GM12891 (cell line): ENCODE measurements around the gene PSME3.
"Not testable (repeated sequence)": the region's sequence is repeated elsewhere in the genome, so short reads cannot be mapped to it uniquely, and the experiment has no call there.

ENCODE experiments used
- DNase-seq: peaks from one replicate; pipeline ENCODE4 v3.0.0; 2011; ENCODE audit warnings: low spot score; ENCODE audit not compliant: insufficient read length
- FAIRE-seq: peaks from 2 replicates; lab custom pipeline; 2011; peaks lifted over from hg19 to GRCh38; lab: Jason Lieb, UNC
- PAX5 ChIP-seq: IDR thresholded peaks from 2 replicates; pipeline ENCODE4 v1.6.1; 2011; ENCODE audit warnings: low read length, moderate library complexity, mild to moderate bottlenecking; ENCODE audit not compliant: insufficient read depth, severe bottlenecking
- POLR2A ChIP-seq: IDR thresholded peaks from 2 replicates; pipeline ENCODE4 v1.6.1; 2011; ENCODE audit warnings: low read depth, low read length, control low read depth
- POLR2AphosphoS5 ChIP-seq: IDR thresholded peaks from 2 replicates; pipeline ENCODE4 v1.6.1; 2011; ENCODE audit warnings: low read depth, low read length, control low read depth
- POU2F2 ChIP-seq: IDR thresholded peaks from 2 replicates; pipeline ENCODE4 v1.6.1; 2011; ENCODE audit warnings: low read depth, mild to moderate bottlenecking, control low read depth, low read length, moderate library complexity
- SPI1 ChIP-seq: IDR thresholded peaks from 2 replicates; pipeline ENCODE4 v1.6.1; 2011; ENCODE audit warnings: low read depth, low read length, control low read depth
- TAF1 ChIP-seq: IDR thresholded peaks from 2 replicates; pipeline ENCODE4 v1.6.1; 2011; ENCODE audit warnings: low read depth, low read length, control low read depth

Gene PSME3

DNA sequence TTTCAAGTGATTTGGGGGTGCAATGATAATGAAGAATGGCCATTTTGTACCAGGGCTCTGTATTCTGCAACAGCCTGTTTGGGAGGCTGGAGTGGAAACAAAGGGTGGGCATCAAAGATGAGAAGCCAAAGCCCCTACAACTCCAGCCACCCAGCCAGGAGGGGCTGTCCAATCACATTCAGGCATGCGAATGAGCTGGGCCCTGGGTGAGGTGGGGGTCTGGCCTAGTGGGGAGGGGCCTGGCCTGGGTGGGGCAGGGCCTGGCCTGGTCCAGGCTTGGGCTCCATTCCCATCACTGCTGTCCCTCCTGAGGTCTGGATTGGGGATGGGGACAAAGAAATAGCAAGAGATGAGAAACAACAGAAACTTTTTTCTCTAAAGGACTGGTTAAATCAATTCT, 24.2 kb downstream of the PSME3 start:
- FAIRE-seq = no peak
- DNase-seq = no peak

DNA sequence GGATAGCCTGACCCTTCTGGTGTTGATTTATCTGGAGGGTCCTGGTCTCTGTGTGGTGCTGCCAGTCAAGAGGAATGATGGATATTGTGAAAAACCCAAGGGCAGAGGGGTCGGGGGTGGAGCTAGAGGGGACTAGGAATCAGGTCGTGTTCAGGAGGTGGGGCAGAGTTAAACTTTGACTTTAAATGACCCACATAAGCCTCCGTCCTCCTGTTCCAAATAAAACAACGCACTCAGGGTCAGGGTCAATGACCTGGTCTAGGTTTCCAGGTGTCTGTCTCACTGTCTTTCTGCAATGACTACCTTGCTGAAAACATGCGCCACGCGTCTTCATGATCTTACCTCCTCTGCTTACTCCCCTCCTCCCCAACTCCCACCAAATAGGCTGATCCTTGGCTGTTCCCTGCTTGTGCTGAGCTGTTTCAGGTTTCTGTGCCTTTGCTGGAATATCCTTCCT, 32.5 kb downstream of the PSME3 start:
- no peak for TF ChIP-seq TAF1
- TF ChIP-seq PAX5 = no peak
- no peak for TF ChIP-seq POLR2AphosphoS5
- TF ChIP-seq POLR2A = no peak
- no peak for TF ChIP-seq POU2F2
- no peak for TF ChIP-seq SPI1
- DNase-seq (no peak), FAIRE-seq (no peak)

More for the DNA sequence above, 24.2 kb downstream of the PSME3 start:
- TF ChIP-seq POU2F2 (no peak), POLR2AphosphoS5 (no peak), POLR2A (no peak), TAF1 (no peak), PAX5 (no peak), SPI1 (no peak)

DNA sequence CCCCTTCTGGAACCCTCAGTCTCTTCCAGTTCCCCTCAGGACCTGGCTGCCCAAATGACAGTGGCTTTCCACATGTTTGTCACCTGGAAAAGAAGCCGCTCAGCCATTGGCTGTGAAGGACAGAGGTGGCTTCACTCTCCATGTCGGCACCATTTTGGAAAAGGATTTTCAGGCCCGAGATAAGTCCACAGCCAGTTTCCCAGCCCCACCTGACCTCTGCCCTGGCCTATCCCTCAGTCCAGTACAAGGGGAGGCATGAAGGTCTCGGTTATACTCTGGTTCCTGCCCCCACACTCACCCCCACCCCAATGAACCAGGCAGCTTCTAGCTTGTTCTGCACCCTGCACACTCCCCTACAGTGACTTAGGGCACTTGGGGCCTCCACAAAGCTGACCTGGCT, 33.0 kb downstream of the PSME3 start:
- DNase-seq (no peak), FAIRE-seq (no peak)
- TF ChIP-seq POLR2A (no peak), PAX5 (no peak), SPI1 (no peak), POU2F2 (no peak), TAF1 (no peak), POLR2AphosphoS5 (no peak)

DNA sequence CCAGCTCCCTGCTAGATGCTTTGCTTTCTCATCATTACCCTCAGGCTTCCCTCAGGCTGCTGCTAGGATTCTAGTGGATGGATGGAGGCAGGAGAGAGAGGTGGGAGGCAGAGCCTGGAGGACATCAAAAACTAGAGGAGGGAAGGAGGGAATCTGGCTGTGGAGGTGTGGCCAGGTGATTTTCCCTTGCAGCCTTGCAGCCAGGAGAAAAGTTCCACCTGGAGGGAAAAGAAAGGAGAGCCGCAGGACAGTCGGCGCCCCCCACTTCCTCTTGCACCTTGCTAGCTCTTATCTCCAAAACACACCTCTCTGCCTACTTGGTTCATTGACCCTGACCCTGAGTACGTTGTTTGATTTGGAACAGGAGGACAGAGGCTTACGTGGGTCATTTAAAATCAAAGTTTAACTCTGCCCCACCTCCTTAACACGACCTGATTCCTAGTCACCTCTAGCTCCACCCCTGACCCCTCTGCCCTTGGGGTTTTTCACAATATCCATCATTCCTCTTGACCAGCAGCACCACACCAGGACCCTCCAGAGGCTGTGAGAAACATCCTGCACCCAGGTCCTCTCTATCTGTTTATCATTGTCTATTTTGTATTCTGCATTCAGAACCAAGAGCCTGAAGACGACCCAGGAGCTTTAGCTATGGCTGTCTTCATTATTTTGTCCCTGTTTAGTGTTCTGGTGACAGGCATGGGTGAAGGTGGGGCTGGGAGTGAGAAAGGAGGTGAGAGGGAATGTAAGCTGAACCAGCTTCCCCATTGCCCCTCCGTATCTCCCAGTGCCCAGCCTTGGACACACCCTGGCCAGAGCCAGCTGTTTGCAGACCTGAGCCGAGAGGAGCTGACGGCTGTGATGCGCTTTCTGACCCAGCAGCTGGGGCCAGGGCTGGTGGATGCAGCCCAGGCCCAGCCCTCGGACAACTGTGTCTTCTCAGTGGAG, 33.7 kb downstream of the PSME3 start:
- FAIRE-seq = no peak
- TF ChIP-seq PAX5 (no peak), SPI1 (no peak), POLR2AphosphoS5 (no peak), POU2F2 (no peak), POLR2A (no peak), TAF1 (no peak)
- DNase-seq = no peak

DNA sequence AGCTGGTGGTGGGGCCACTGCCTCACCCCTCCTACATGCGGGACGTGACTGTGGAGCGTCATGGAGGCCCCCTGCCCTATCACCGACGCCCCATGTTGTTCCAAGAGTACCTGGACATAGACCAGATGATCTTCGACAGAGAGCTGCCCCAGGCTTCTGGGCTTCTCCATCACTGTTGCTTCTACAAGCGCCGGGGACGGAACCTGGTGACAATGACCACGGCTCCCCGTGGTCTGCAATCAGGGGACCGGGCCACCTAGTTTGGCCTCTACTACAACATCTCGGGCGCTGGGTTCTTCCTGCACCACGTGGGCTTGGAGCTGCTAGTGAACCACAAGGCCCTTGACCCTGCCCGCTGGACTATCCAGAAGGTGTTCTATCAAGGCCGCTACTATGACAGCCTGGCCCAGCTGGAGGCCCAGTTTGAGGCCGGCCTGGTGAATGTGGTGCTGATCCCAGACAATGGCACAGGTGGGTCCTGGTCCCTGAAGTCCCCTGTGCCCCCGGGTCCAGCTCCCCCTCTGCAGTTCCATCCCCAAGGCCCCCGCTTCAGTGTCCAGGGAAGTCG, 34.6 kb downstream of the PSME3 start:
- DNase-seq, FAIRE-seq: not testable (repeated sequence)

DNA sequence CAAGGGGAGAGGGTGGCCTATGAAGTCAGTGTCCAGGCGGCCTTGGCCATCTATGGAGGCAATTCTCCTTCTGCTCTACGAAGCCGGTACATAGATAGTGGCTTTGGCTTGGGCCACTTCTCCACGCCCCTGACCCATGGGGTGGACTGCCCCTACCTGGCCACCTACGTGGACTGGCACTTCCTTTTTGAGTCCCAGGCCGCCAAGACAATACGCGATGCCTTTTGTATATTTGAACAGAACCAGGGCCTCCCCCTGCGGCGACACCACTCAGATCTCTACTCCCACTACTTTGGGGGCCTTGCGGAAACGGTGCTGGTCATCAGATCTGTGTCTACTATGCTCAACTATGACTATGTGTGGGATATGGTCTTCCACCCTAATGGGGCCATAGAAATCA, 35.1 kb downstream of the PSME3 start:
- no peak for FAIRE-seq
- no peak for TF ChIP-seq SPI1
- no peak for TF ChIP-seq TAF1
- no peak for TF ChIP-seq POLR2AphosphoS5
- TF ChIP-seq POU2F2 = no peak
- TF ChIP-seq PAX5 = no peak
- no peak for TF ChIP-seq POLR2A
- no peak for DNase-seq

DNA sequence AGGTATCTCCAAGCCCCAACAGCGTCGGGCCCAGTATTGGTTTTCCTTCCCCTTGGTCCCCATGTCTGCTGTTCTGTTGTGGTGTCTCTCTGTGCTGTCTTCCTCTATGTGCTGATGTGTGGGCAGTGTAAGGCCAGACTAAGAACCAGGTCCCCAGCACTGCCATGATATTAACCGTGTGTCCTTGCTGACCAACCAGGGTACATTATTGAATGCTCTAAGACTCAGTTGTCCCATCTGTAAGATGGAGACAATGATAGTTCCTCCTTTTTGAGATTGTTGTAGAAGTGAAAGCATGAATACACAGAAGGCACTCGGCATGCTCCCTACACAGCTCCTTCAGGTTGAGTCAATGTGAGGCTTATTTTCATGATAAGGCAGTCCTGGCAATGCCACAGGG, 38.5 kb downstream of the PSME3 start:
- DNase-seq (no peak), FAIRE-seq (no peak)
- TF ChIP-seq SPI1 = no peak
- TF ChIP-seq PAX5 = no peak
- no peak for TF ChIP-seq TAF1
- TF ChIP-seq POU2F2 = no peak
- TF ChIP-seq POLR2A = no peak
- TF ChIP-seq POLR2AphosphoS5 = no peak

DNA sequence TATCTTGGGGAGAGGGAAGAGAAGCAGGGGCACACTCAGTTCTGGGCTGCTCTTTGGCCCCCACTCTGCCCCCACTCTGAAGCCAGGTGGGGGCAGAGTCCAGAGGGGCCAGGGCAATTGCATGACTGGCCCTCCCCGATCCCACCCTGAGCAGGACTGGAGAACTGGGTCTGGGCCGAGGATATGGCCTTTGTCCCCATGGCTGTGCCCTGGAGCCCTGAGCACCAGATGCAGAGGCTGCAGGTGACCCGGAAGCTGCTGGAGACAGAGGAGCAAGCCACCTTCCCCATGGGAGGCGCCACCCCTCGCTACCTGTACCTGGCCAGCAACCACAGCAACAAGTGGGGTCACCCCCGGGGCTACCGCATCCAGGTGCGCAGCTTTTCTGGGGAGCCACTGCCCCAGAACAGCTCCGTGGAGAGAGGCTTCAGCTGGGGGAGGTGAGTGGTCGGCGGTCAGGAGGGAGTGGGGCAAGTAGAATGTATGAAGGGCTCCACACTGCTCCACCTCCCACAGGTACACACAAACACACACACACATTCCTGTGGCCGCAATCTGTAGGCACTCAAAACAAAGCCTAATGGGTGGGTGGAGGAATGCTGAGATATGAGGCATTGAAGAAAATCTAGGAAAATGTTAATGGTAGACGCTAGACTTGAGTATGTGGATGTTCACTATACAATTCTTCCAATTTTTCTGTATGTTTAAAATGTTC, 39.2 kb downstream of the PSME3 start:
- no peak for DNase-seq
- TF ChIP-seq POU2F2 = no peak
- no peak for TF ChIP-seq TAF1
- TF ChIP-seq POLR2AphosphoS5 = no peak
- no peak for TF ChIP-seq POLR2A
- no peak for TF ChIP-seq SPI1
- TF ChIP-seq PAX5 = no peak
- no peak for FAIRE-seq

DNA sequence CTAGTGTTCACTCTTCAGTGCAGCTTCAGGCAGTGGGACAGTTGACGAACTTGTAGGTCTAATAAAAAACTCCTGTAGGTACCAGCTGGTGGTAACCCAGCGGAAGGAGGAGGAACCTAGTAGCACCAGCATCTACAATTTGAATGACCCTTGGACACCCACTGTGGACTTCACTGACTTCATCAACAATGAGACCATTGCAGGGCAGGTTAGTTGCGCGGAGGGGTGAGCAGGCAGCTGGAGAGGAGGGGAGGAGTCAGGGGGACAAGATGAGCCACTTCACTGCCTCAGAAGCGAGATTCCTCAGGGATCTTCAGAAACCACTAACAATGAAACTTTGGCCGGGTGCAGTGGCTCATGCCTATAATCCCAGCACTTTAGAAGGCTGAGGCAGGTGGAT, 40.1 kb downstream of the PSME3 start:
- FAIRE-seq = no peak
- no peak for DNase-seq
- TF ChIP-seq POLR2AphosphoS5 (no peak), POU2F2 (no peak), POLR2A (no peak), TAF1 (no peak), SPI1 (no peak), PAX5 (no peak)

DNA sequence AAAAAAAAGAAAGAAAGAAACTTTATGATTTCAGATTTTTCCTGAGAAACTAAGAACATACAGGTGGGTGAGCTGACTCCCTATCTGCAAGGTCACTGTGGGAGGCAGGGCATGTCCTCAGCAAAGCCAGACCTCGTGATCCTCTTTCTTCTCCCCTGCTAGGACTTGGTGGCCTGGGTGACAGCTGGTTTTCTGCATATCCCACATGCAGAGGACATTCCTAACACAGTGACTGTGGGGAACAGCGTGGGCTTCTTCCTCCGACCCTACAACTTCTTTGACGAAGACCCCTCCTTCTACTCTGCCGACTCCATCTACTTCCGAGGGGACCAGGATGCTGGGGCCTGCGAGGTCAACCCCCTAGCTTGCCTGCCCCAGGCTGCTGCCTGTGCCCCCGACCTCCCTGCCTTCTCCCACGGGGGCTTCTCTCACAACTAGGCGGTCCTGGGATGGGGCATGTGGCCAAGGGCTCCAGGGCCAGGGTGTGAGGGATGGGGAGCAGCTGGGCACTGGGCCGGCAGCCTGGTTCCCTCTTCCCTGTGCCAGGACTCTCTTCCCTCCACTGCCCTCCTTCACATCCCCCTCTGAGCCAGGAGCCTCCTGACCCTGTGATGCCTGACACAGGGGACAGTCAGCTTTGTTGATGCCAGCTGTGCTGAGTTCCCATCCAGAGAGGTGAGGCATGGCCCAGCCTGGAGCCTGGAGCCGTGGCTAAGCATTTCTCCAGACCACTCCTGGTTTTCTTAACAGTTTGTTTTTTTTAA, 40.9 kb downstream of the PSME3 start:
- not testable (repeated sequence) for FAIRE-seq, DNase-seq
